Activated T-cell treated with anti-CD3 and anti-CD28 coated beads for 24 hours (primary cell): ENCODE measurements around the gene ANKDD1A.

Experiments
- DNase-seq: peaks from one replicate; pipeline ENCODE4 v3.0.0-alpha.2; 2020; ENCODE audit warnings: low read depth

ANKDD1A gene

DNA sequence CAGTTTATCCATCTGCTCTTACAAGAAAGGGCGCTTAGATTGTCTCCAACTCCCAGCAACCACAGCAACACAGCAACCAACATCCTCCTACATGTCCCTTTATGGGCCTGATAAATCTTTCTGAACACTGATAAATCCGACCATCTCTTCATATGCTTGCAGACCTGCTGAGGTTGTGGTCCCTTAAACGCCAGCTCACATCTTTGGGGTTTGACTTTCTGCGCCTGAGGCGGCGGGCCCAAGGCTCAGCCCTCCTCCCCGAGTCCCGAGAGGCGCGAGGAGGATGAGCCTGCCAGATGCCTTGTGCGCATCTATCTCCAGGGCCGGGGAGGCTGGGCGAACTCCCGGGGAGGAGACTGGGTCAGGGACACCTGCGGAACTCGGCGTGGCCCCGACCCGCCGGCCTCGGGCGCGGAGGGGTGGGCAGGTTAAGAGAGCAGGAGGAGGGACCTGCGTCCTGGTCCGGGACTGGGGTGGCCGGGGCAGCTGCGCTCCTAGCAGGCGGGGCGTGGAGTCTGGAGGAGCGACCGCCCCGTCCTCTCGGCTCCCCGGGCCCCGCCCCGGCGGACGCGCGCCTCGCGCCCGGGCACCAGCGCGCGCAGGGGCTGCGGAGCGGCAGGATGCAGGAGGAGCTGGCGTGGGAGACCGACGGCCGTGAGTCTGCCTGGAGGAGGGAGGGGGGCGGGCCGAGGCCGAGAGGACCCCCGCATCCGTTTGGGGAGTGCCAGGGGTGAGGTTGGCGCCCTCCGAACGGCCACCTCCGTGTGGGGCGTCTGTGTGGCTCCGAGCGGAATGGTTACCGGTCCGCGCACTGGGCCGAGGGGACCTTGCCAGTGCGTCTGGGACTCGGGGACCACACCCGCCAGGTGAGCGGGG is at the start of gene ANKDD1A:
ANKDD1A (plus strand) TSS at position 592 of the 876 bp plus-strand sequence; CDS start at position 621, 29 bp downstream.
- DNase-seq, result no peak

DNA sequence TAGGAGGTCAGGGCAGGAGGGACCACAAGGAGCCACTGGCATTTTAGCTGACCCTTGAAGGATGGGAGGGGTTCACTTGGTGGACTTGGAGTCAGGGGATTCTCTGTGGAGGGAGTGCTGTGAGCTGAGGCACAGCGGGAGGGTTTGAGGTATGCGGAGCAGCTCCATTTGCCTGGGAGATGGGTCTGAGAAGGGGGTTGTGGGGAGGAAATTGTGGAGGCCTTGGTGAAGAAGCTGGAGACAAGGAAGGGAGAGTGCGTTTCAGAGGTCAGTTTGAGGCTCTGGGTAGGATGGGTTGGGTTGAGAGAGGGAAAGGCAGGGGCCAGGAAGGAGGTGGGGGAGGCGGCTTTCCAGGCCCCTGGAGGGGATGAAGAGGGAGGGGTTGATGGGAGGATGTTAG is 49.7 kb upstream of the ANKDD1A start:
- no peak for DNase-seq

DNA sequence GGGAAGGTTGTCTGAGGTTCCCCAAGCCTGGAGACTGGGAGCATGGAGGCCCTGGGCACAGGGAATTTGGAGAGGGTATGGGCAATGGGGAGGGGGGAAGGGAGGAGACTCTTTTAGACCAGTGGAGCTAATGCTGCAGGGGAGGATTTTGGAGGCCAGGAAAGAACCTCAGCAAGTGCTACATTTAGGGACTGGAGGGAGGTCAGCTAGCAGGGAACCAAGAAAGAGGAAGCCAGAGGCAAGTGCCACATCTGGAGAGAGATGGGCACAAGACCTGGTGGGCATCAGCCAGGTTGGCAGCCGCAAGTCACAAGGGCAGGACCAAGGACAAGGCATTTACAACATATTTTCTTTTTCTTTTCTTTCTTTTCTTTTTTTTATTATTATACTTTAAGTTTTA is 49.3 kb upstream of the ANKDD1A start:
- DNase-seq, result no peak

DNA sequence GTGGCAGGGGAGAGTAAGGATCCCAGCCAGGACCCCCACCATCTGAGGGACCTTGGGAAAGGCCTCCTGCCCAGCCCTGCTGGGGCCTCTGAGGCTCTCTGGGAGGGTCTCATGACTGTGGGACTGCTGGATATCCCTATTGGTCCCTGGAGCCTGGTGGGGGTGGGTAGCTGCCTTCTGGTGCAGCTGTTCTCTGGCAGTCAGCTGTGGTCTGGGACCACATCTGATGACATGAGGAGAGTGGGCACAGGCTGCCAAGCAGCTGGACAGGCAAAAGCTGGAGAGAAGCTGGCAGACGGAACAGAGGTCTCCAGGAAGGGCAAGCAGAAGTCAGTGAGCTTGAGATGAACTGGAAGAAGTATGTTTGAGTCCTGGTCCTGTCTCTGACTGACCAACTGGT is 47.6 kb upstream of the ANKDD1A start:
- no peak for DNase-seq

DNA sequence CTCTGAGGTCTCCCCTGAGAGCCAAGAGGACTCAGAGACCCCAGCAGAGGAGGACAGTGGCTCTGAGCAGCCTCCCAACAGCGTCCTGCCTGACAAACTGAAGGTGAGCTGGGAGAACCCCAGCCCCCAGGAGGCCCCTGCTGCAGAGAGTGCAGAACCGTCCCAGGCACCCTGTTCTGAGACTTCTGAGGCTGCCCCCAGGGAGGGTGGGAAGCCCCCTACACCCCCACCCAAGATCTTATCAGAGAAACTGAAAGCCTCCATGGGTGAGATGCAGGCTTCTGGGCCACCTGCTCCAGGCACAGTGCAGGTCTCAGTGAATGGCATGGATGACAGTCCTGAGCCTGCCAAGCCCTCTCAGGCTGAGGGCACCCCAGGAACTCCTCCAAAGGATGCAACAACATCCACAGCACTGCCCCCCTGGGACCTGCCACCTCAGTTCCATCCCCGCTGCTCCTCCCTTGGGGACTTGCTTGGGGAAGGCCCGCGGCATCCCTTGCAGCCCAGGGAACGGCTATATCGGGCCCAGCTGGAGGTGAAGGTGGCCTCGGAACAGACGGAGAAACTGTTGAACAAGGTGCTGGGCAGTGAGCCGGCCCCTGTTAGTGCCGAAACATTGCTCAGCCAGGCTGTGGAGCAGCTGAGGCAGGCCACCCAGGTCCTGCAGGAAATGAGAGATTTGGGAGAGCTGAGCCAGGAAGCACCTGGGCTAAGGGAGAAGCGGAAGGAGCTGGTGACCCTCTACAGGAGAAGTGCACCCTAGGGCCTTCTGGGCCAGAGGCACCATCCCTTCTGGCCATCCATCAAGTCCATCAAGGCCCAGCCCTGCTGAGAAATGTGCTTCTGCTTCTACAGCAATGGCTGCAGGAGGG is 46.3 kb upstream of the ANKDD1A start:
- no peak for DNase-seq

DNA sequence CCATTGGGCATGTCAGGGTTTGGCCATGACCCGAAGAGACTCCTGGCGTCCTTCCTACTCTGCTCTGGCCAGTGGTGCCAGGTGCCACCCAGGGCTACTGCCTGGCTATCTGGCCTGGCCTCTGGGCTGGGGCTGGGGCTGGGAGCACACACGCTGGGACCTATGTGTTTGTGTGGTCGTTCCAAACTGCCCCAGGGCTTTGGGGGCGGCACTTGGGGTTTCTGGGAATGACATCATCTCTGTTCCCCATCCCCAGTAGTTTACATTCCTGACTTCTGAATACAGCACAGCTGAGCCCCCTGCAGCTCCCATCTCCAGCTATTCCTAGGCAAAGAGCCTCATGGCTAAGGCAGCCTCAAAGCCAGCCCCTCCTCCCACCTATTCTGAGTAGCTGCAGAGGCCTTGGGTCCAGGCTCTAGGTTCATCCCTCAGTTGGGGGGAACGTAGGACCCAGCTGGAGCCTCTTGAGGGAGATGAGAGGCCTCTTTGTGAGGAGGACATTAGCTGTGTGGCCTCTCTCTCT is 45.6 kb upstream of the ANKDD1A start:
- DNase-seq, result no peak

DNA sequence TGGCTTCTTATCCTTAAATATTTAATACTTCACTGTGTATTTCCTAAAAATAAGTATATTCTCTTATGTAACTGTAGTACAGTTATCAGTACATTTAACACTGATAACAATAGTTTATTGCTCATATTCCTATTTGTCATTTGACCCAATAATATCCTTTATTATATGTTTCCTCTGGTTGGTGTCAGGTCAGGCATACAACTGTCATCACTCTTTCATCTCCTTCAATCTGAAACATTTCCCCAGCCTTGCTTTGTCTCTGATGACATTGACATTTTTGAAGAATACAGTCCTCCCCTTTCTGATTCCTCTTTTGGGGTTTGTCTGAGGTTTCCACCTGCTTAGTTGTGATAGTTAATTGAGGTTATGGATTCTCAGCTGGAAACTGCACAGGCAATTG is 42.2 kb upstream of the ANKDD1A start:
- DNase-seq, result no peak

DNA sequence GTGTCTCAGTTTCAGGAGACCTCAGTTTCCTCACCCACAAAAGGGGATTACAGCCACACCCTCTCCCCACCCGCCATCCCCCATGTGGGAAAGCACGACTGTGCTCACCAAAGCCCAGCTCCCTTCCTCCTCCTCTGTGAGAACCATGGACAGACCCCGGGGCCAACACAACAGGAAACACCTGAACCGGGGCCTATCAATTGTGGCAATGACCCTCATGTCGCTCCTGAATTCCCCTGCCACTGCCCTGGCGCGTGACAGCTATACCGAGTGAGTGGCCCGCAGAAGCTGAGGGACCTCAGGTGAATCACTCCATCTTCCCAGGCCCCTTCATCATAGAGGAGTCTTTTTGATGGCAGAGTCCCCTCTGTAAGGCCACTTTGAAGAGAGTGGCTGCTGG is 41.3 kb upstream of the ANKDD1A start:
- DNase-seq, result no peak

DNA sequence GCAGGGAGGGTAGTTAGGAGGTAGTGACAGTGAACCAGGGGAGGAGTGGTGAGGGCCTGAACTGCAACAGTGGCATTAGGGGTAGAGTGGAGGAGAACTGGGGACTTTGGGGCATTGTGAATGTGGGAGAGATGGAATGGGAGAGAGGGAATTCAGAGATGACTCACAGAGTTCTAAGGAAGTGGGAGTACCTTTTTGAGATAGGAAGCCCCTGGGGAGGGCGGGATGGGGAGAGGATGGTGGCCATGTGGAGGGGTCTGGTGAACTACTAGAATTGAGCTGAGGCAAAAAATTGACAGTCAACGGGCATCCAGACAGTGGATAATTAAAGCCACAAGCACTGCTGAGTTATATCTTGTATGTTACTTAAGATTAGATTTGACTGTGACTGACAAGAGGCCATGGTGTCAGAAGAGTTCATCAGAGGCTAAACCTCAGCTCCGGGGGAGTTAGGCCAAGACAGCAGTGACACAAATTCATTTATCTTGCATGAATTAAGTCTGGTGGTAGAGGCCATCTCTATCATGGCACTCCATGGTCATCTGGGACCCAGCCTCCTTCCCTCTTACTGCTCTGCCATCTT is 36.0 kb upstream of the ANKDD1A start:
- DNase-seq, result no peak

DNA sequence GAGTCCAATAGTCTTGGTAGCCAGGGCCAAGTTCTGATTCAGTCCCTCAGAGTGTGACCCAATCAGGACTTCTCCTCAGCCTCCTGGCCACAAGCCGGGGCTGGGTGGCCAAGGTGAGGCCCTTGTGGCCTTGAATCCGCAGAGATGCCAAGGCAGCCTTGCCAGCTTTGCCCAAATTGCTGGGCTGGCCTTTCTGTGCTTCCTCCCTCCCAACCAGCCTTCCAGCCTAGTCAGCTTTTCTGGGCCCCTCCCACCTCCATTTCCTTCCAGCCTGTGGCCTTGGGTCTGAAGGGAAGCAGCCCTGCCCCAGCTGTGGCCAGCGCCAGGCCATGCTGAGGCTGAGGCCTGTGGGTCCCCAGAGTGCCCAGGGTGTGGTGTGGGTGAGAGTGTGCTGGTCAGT is 34.3 kb upstream of the ANKDD1A start:
- DNase-seq, result no peak

DNA sequence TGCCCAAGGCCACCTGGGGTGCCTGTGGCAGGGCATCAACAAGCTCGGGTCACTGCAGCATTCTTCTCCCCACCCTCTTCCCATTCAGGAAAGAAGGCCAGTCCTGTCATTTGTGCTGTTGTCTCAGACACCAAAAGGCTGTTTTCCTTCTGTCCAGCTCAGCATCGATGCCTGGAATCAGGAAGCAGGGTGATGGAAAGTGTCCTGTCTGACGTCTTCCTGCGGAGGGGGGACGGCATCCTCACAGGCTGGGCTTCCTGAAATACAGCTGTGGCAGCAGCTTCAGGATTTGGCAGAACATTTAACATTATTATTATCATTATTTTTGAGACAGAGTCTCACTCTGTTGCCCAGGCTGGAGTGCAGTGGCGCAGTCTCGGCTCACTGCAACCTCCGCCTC is 33.0 kb upstream of the ANKDD1A start:
- DNase-seq, result no peak

DNA sequence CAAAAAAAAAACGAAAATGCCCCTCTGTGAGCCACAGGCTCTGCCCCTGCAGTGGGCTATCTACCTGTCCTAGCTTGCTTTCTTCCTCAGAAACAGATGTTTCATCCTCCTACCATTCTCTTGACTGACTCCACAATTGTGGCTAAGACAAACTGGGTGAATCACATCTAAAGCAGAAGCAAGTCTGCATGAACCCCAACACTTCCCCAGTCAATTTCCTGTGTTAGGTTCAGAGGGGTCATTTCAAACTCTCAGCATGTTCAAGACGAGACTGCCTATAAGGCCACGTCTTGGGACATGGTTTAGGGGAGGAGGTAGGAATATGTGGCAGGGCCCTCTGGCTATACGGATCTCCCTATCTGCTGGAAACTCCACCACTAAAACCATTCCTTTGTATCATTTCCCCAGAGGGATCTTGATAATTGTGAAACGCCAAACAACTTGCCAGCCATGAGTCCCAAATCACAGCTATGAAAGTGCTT is 28.6 kb upstream of the ANKDD1A start:
- peak; percentile 23 for DNase-seq

DNA sequence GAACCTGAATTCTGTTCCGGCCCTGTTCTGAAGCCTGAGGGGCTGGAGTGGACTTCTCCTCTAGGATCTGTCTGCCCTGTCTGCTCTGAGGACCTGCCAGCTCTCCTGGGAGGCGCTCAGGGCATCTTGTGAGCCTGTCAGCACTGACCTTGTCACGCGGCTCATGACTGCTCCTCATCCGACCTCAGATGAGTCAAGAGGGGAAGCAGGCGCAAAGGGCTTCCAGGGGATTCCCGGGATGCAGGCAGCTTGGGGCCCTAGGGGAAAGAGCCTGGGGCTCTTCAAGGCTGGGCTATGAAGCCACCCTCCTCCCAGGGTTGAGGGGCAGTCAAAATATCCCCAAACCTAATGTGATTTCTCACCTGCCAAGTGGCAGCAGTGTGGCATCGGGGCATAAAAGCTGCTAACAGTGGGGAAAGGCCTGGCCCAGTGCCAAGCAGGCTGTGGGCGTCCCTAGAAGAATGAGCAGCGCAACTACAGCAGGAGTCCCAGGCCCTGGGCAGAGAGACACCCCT is 27.6 kb upstream of the ANKDD1A start:
- peak; percentile 62 for DNase-seq

DNA sequence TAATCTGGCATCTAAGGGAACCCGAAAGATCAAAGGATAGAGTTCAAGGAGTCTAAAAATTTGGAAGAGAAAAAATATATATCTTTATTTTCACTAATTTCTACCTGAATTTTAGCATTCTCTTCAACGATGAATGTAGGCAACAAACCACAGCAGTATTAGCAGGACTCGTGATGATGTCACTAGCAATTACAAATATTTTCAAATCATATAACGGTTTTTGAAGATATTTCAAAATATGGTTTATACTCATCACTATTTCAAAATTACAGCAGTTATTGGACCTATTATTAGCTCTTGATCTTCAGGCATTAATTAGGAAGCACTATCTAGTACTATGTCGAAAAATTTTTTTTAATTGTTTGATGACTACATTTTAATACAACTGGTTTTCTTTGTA is 27.0 kb upstream of the ANKDD1A start:
- DNase-seq, result no peak

DNA sequence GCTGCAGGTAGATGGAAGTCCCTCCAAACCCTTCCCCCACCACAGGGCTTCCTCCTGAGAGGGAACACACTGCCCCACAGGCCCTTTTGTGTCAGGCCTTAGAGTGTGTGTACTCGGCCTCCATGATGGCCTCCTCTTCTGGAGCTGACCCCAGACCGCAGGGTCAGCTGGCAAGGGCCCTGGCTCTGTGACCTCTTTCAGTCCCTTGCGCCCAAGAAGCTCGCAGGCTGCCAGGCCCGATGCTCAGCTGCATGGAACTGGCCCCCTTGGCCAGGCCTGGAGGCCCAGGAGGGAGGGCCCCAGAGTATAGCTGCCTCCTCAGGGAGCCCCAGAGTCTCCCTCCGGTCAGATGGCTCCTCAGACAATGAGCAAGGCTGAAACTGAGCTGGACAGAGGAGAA is 23.4 kb upstream of the ANKDD1A start:
- no peak for DNase-seq

DNA sequence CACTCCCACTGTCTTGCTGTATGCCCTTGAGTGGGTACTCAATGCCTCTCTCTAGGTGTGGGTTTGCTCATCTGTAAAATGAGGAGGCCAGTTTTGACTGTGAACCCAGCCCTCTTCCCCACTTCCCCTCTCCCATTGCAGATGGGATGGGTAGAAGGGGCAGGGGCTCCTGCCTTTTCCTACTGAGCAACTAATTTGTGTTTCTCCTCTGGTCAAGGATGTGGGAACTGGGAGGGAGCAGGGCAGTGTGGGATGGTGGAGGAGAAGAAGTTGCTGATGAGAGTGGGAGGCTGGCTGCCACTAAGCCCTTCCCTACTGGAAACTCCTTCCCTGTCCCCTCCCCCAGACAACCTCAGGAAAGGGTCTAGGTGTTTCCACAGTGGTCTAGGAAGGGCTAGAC is 20.1 kb upstream of the ANKDD1A start:
- DNase-seq, result no peak

DNA sequence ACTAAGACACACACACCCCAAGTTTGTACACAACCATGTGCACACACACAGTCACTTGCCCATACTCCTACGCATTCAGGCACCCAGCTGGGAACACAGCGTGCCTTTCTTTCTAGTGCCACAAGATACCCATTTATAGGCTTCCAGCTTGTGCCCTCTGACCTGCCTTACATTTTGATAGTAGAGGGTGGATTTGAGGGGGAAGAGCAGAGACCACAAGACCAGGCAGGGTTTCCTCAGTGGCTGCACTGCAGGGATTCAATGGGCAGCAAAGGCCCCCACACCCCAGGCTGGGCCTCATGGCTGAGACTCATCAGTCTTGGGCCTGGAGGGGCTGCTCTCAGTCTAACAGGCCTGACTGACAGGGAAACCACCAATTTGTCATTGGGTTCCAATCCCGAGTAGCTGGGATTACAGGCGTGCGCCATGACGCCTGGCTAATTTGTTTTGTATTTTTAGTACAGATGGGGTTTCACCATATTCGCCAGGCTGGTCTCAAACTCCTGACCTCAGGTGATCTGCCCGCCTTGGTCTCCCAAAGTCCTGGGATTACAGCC is 18.8 kb upstream of the ANKDD1A start:
- DNase-seq, result peak; percentile 40

DNA sequence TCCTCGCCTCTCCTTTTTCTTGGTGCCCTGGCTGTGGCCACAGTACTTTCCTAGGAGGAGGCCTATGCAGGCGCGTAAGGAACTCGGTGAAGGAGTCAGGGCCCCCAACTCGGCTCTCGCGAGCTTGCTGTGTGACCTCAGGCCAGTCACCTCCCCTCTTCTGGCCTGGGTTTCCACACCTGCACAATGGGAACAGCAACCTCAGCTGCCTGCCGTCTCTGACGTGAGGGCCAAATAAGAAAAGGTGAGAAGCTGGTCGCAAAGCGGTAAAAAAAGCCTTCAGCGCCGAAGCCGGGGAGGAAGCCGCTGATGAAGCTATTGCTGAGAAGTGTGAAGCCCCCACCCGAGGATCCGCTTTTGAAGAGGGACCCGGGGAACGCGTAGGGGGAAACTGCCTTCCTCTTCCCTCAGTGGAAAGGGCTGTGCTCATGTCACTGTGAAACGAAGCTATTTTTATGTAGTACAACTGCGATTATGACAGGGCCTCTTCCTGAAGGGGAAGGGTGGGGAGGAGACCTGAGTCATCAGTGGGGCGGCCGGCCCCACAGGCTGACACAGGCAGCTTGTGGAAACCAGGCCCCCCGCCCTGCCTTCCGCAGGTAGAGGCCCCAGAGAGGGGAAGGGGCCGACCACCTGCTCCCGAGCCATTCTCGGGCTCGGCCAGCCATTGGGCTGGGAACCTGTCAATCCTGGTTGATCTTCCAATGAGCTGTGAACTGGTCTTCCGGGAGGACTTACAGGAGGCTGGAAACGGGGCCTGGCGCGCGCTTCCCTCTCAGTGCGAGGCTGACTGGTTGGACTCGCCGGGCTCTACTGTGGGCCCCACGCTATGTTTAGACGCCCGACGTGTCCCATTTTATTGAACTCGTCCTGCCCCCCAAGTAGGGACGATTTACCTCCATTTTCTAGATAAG is 18.0 kb upstream of the ANKDD1A start:
- DNase-seq, result peak; percentile 96

DNA sequence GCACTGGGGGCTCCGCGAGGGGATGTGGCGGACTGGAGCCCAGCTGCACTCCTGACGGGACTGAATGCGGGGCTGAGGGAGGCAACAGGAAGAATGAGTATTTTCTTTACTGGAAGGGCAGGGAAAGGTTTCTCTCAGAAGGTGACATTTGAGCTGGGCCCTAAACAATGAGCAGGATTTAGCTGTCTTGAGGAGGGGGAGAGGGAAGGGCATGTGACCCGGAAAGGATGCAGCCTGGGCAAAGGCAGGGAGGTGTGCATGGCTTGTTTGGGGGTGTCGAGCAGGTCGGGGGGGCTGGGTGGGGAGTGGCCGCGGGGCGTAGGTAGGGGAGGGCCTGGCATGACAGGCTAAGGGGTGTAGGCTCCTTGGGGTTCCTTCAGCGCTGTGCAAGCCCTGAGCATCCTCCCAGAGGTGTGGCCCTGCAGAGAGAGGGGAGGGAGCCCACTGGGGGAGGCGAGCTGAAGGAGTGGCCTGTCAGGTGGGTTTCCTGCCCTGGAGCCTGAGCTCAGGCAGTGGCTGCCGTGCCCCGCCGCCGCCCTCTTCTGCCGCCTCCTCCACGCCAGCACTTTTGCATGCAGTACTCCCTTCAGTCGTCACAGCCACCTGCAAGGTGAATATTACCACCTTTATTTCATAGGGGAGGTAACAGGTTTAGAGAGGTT is 17.2 kb upstream of the ANKDD1A start:
- DNase-seq, result peak; percentile 56
